RKO (cell line): ENCODE results near the gene GPN1.
A peak's percentile ranks its signal among the peaks of the same experiment; 100 is the strongest.
"Not testable (repeated sequence)": the region's sequence is repeated elsewhere in the genome, so short reads cannot be mapped to it uniquely, and the experiment has no call there.

Source experiments
- DNase-seq: peaks from one replicate; pipeline ENCODE4 v3.0.0-alpha.2; 2016; ENCODE audit warnings: low spot score

Gene GPN1

GRCh38 chr2:27628767-27629709, at the start of gene GPN1, which contains the start of gene CCDC121:
TSS of gene GPN1 (plus strand) at chr2:27629050. CDS start at chr2:27629059, 9 bp downstream.
TSS of gene CCDC121 (minus strand) at chr2:27629012. CDS start at chr2:27627799, 1,213 bp downstream.
- DNase-seq: peak; percentile 97

GRCh38 chr2:27581417-27582128, 47.3 kb upstream of the GPN1 start:
- DNase-seq: no peak

- DNase-seq: no peak
These were observed 46.6 kb upstream of the GPN1 start for GRCh38 chr2:27582129-27582694.

- peak; percentile 96 for DNase-seq
These were observed 46.0 kb upstream of the GPN1 start, which contains the start of gene ZNF512 for GRCh38 chr2:27582695-27583389. TSS of gene ZNF512 (plus strand) at chr2:27583042. CDS start at chr2:27583113, 71 bp downstream.

GRCh38 chr2:27583390-27583915, 45.4 kb upstream of the GPN1 start:
- peak; percentile 63 for DNase-seq

- DNase-seq: peak; percentile 14
These were observed 44.3 kb upstream of the GPN1 start for GRCh38 chr2:27584597-27584996.

- no peak for DNase-seq
These were observed 41.8 kb upstream of the GPN1 start for GRCh38 chr2:27587025-27587424.

- no peak for DNase-seq
These were observed 40.5 kb upstream of the GPN1 start for GRCh38 chr2:27588308-27588707.

- DNase-seq: no peak
These were observed 37.1 kb upstream of the GPN1 start for GRCh38 chr2:27591745-27592144.

- no peak for DNase-seq
These were observed 35.6 kb upstream of the GPN1 start for GRCh38 chr2:27593240-27593639.

GRCh38 chr2:27594020-27594703, 34.7 kb upstream of the GPN1 start:
- not testable (repeated sequence) for DNase-seq

- DNase-seq: not testable (repeated sequence)
These were observed 33.4 kb upstream of the GPN1 start for GRCh38 chr2:27595412-27595811.

- no peak for DNase-seq
These were observed 32.2 kb upstream of the GPN1 start for GRCh38 chr2:27596627-27597026.

- no peak for DNase-seq
These were observed 22.2 kb upstream of the GPN1 start for GRCh38 chr2:27606611-27607010.

- no peak for DNase-seq
These were observed 14.9 kb upstream of the GPN1 start for GRCh38 chr2:27613985-27614384.

GRCh38 chr2:27615316-27615715, 13.5 kb upstream of the GPN1 start:
- no peak for DNase-seq

GRCh38 chr2:27621524-27621923, 7.3 kb upstream of the GPN1 start:
- DNase-seq: no peak

GRCh38 chr2:27622921-27623384, 5.9 kb upstream of the GPN1 start:
- peak; percentile 40 for DNase-seq

GRCh38 chr2:27624943-27625342, 3.9 kb upstream of the GPN1 start:
- no peak for DNase-seq

GRCh38 chr2:27626323-27626722, 2.5 kb upstream of the GPN1 start:
- DNase-seq: not testable (repeated sequence)

- DNase-seq: not testable (repeated sequence)
These were observed 1.9 kb upstream of the GPN1 start for GRCh38 chr2:27626921-27627320.
